A549 (cell line): Measurements from ENCODE around the gene NEK7. TPM values are rescaled to one million over a fixed set of nuclear protein-coding genes. Genes with fewer than 3 reads are reported as not detected.

Experiments used
- ATAC-seq, 2 experiments: fragments of 200-7000 bp in 1 of 2; fragments of >200 bp in 1 of 2; cut with Nextera tagmentation in 1 of 2; cut with Tn5 transposase in 1 of 2; 3 replicates each; pipeline versions ENCODE4 v1.8.0 to v1.9.1; 2018 to 2020; ENCODE audit warnings: mild to moderate bottlenecking in 1 of 2, moderate library complexity in 1 of 2
- CTCF ChIA-PET: fragments of 300-600 bp; sonication (Branson Sonifier 250); formaldehyde crosslinking; extraction: SDS; loops from one replicate; lab custom pipeline; 2021; ENCODE audit warnings: antibody characterized with exemption, inconsistent platforms; lab: Yijun Ruan, JAX
- POLR2A ChIA-PET: fragments of 350-600 bp; formaldehyde crosslinking; extraction: SDS; loops from one replicate; lab custom pipeline; 2021; ENCODE audit warnings: antibody characterized with exemption, inconsistent platforms; lab: Yijun Ruan, JAX
- DNase-seq, 2 experiments: peaks; one replicate each; pipeline versions ENCODE4 v3.0.0 to v3.0.0-alpha.2; 2011 to 2016; ENCODE audit warnings: low read depth in 1 of 2, low spot score in 1 of 2
- FAIRE-seq: peaks from 2 replicates; lab custom pipeline; 2011; peaks lifted over from hg19 to GRCh38; lab: Jason Lieb, UNC
- H3K27ac ChIP-seq, 2 experiments: fragments of >200 bp; sonication (Bioruptor Twin); formaldehyde crosslinking; 3 replicates each; pipeline ENCODE4 v1.5.1; 2016 to 2017
- H3K4me1 ChIP-seq: fragments of >200 bp; sonication (Bioruptor Twin); formaldehyde crosslinking; 3 replicates; pipeline ENCODE4 v1.6.1; 2016
- H3K4me2 ChIP-seq: fragments of >200 bp; sonication (Bioruptor Twin); formaldehyde crosslinking; 3 replicates; pipeline ENCODE4 v1.6.1; 2016
- H3K4me3 ChIP-seq: fragments of >200 bp; sonication (Bioruptor Twin); formaldehyde crosslinking; 3 replicates; pipeline ENCODE4 v1.5.1; 2016
- H3K9me3 ChIP-seq: fragments of >200 bp; sonication (Bioruptor Twin); formaldehyde crosslinking; 3 replicates; pipeline ENCODE4 v1.6.1; 2016
- BHLHE40 ChIP-seq: IDR thresholded peaks from 2 replicates; pipeline ENCODE4 v1.6.1; 2012; ENCODE audit warnings: low read depth, low read length, inconsistent platforms
- CBX2 ChIP-seq: fragments of 200-600 bp; sonication (generic); IDR thresholded peaks from 2 replicates; pipeline ENCODE4 v1.6.1; 2016; ENCODE audit warnings: low read depth, mild to moderate bottlenecking, borderline replicate concordance
- CTCF ChIP-seq: fragments of >200 bp; sonication (Bioruptor Twin); formaldehyde crosslinking; IDR thresholded peaks from 3 replicates; pipeline ENCODE4 v1.5.1; 2016
- E2F6 ChIP-seq: IDR thresholded peaks from 2 replicates; pipeline ENCODE4 v1.6.1; 2012; ENCODE audit warnings: low read depth, borderline replicate concordance
- EHF ChIP-seq: fragments of 250-450 bp; sonication (Bioruptor Pico); IDR thresholded peaks from 2 replicates; pipeline ENCODE4 v1.5.0; 2020; ENCODE audit warnings: mild to moderate bottlenecking
- ELK1 ChIP-seq: fragments of 150-350 bp; IDR thresholded peaks from 2 replicates; pipeline ENCODE4 v1.6.1; 2014; ENCODE audit warnings: low read depth, mild to moderate bottlenecking, low read length
- EP300 ChIP-seq, 2 experiments: fragments of >200 bp; sonication (Bioruptor Twin); formaldehyde crosslinking; IDR thresholded peaks; 2 replicates in 1 of 2; 3 replicates in 1 of 2; pipeline ENCODE4 v1.6.1; 2016 to 2017
- ESRRA ChIP-seq: fragments of 150-350 bp; IDR thresholded peaks from 2 replicates; pipeline ENCODE4 v1.6.1; 2014; ENCODE audit warnings: mild to moderate bottlenecking, low read length, borderline replicate concordance
- FOSB ChIP-seq: fragments of 250-450 bp; sonication (Bioruptor Pico); IDR thresholded peaks from 2 replicates; pipeline ENCODE4 v1.5.0; 2020; ENCODE audit warnings: mild to moderate bottlenecking, moderate library complexity
- FOSL2 ChIP-seq, 2 experiments: fragments of 450-650 bp in 1 of 2; fragments of >200 bp in 1 of 2; sonication (Bioruptor Twin) in 1 of 2; formaldehyde crosslinking; IDR thresholded peaks; 2 replicates each; pipeline versions ENCODE4 v1.5.0 to v1.6.1; 2016 to 2020; ENCODE audit warnings: mild to moderate bottlenecking in 1 of 2, moderate library complexity in 1 of 2
- GATA3 ChIP-seq: IDR thresholded peaks from 2 replicates; pipeline ENCODE4 v1.6.1; 2012; ENCODE audit warnings: borderline replicate concordance
- HES2 ChIP-seq: fragments of >200 bp; sonication (Bioruptor Twin); formaldehyde crosslinking; IDR thresholded peaks from 2 replicates; pipeline ENCODE4 v1.6.1; 2016
- HOXB13 ChIP-seq: fragments of 250-450 bp; sonication (Bioruptor Pico); IDR thresholded peaks from 2 replicates; pipeline ENCODE4 v1.5.0; 2020; ENCODE audit warnings: low read depth, mild to moderate bottlenecking, moderate library complexity
- HOXB5 ChIP-seq: fragments of 250-450 bp; sonication (Bioruptor Pico); IDR thresholded peaks from 2 replicates; pipeline ENCODE4 v1.5.0; 2020; ENCODE audit warnings: mild to moderate bottlenecking, moderate library complexity
- JUN ChIP-seq, 2 experiments: fragments of >200 bp; sonication (Bioruptor Twin); formaldehyde crosslinking; IDR thresholded peaks; 2 replicates in 1 of 2; 3 replicates in 1 of 2; pipeline ENCODE4 v1.6.1; 2016 to 2017
- KDM5A ChIP-seq: fragments of 200-600 bp; sonication (generic); IDR thresholded peaks from 2 replicates; pipeline ENCODE4 v1.6.1; 2016; ENCODE audit warnings: antibody characterized with exemption, mild to moderate bottlenecking
- MAFK ChIP-seq: fragments of 450-650 bp; IDR thresholded peaks from 2 replicates; pipeline ENCODE4 v1.6.1; 2014; ENCODE audit not compliant: partially characterized antibody
- MYC ChIP-seq: IDR thresholded peaks from 2 replicates; pipeline ENCODE4 v1.6.1; 2012; ENCODE audit warnings: mild to moderate bottlenecking, inconsistent platforms, low read length, improper control_type of control experiment, borderline replicate concordance
- NPAS2 ChIP-seq: fragments of 250-450 bp; sonication (Bioruptor Pico); IDR thresholded peaks from 2 replicates; pipeline ENCODE4 v1.8.0; 2022; ENCODE audit warnings: mild to moderate bottlenecking, moderate library complexity, borderline replicate concordance
- PHF8 ChIP-seq: fragments of 200-600 bp; sonication (generic); IDR thresholded peaks from 2 replicates; pipeline ENCODE4 v1.6.1; 2016; ENCODE audit warnings: low read depth, mild to moderate bottlenecking, antibody characterized with exemption, moderate library complexity, borderline replicate concordance
- POLR2AphosphoS2 ChIP-seq: conservative IDR thresholded peaks from 2 replicates; pipeline ENCODE4 v1.6.1; 2012; ENCODE audit warnings: low read length, improper control_type of control experiment, inconsistent platforms
- RCOR1 ChIP-seq: fragments of 150-350 bp; IDR thresholded peaks from 2 replicates; pipeline ENCODE4 v1.6.1; 2014; ENCODE audit warnings: antibody characterized with exemption, low read length, low read depth
- RFX5 ChIP-seq: fragments of 450-650 bp; IDR thresholded peaks from 2 replicates; pipeline ENCODE4 v1.7.1; 2014; ENCODE audit warnings: antibody characterized with exemption, mild to moderate bottlenecking, moderate library complexity
- RNF2 ChIP-seq: fragments of 200-600 bp; sonication (generic); IDR thresholded peaks from 2 replicates; pipeline ENCODE4 v1.6.1; 2016; ENCODE audit warnings: low read depth, mild to moderate bottlenecking, antibody characterized with exemption, moderate library complexity, borderline replicate concordance
- TFCP2L1 ChIP-seq: fragments of 250-450 bp; sonication (Bioruptor Pico); IDR thresholded peaks from 2 replicates; pipeline ENCODE4 v1.5.0; 2021; ENCODE audit warnings: mild to moderate bottlenecking
- TP53 ChIP-seq: fragments of 250-450 bp; sonication (Bioruptor Pico); IDR thresholded peaks from 2 replicates; pipeline ENCODE4 v1.5.0; 2021; ENCODE audit warnings: mild to moderate bottlenecking, moderate library complexity
- ZC3H11A ChIP-seq: fragments of 450-650 bp; IDR thresholded peaks from 2 replicates; pipeline ENCODE4 v1.6.1; 2014; ENCODE audit warnings: antibody characterized with exemption, mild to moderate bottlenecking
- ZNF302 ChIP-seq: fragments of 250-450 bp; sonication (Bioruptor Pico); IDR thresholded peaks from 2 replicates; pipeline ENCODE4 v1.9.0; 2021; ENCODE audit warnings: inconsistent platforms, mild to moderate bottlenecking, moderate library complexity
- WGBS: methylation state at CpG from one replicate; pipeline ENCODE4 v1.1.6; 2017; ENCODE audit errors: missing lambda C conversion rate; 5-methylcytosine and 5-hydroxymethylcytosine counted together
- polyA plus RNA-seq, 4 experiments: library from polyadenylated mRNA; depleted of rRNA in 3 of 4; stranded (reverse); fragments of >200 nt; fragmentation: RNase III in 1 of 4; extraction: RNeasy Plus Mini Kit Qiagen cat#74134 plus additional on column Dnase treatment in 1 of 4; gene quantifications; 2 replicates in 3 of 4; 3 replicates in 1 of 4; pipeline ENCODE4 v1.2.3, GENCODE V29; 2011 to 2017

The NEK7 gene
- polyA plus RNA-seq, 2 of the 4 experiments (the other 2 are of a cell fraction) = 15.9 to 62.9 TPM

GRCh38 chr1:198361237-198361767 lies 204.5 kb downstream of the NEK7 start:
- CTCF ChIA-PET = no interaction called here
- no peak overlapping the region for H3K4me3 ChIP-seq
- TF ChIP-seq HOXB5 (CRISPR knock-in tag) (no peak), TFCP2L1 (CRISPR knock-in tag) (no peak), ZNF302 (no peak), EHF (CRISPR knock-in tag) (no peak)
- no peak overlapping the region for H3K4me2 ChIP-seq
- POLR2A ChIA-PET = no interaction called here
- no peak overlapping the region for H3K27ac ChIP-seq
- FAIRE-seq (no peak), DNase-seq (no peak), ATAC-seq (no peak)
- H3K4me1 ChIP-seq = no peaks in the 10 kb centered on the region
- no peaks in the 10 kb centered on the region for H3K9me3 ChIP-seq
- 70% methylated on average over 3 of the region's 3 CpGs for WGBS

- DNase-seq (no peak), FAIRE-seq (no peak), ATAC-seq (no peak)
- POLR2A ChIA-PET = no interaction called here
- no peak overlapping the region for H3K4me2 ChIP-seq
- no peak overlapping the region for H3K27ac ChIP-seq
- no peak for TF ChIP-seq GATA3
- TF ChIP-seq TP53 (CRISPR knock-in tag) = no peak
- TF ChIP-seq EP300 (IDR thresholded peaks at IDR 0.05) = no peak
- no peak for TF ChIP-seq CBX2
- WGBS = 60% methylated on average over 3 of the region's 3 CpGs
- no peak overlapping the region for H3K4me3 ChIP-seq
- H3K4me1 ChIP-seq = no peaks in the 10 kb centered on the region
- no peaks in the 10 kb centered on the region for H3K9me3 ChIP-seq
- CTCF ChIA-PET = no interaction called here
Observed at GRCh38 chr1:198363625-198364151, 206.9 kb downstream of the NEK7 start.

GRCh38 chr1:198364471-198364870 lies 207.7 kb downstream of the NEK7 start:
- H3K9me3 ChIP-seq = no peaks in the 10 kb centered on the region
- no peak overlapping the region for H3K4me3 ChIP-seq
- no peak for ATAC-seq
- 40% methylated on average over 2 of the region's 2 CpGs for WGBS
- no peak overlapping the region for H3K4me2 ChIP-seq
- no peak overlapping the region for H3K27ac ChIP-seq
- H3K4me1 ChIP-seq = no peaks in the 10 kb centered on the region
- no peak for FAIRE-seq
- TF ChIP-seq RFX5 (no peak), POLR2AphosphoS2 (no peak), GATA3 (no peak), JUN (IDR thresholded peaks at IDR 0.05) (no peak), ESRRA (no peak), PHF8 (no peak), E2F6 (no peak), NPAS2 (CRISPR knock-in tag) (no peak), BHLHE40 (no peak), HES2 (no peak), HOXB13 (CRISPR knock-in tag) (no peak), RNF2 (no peak)
- DNase-seq = no peak
- POLR2A ChIA-PET = no interaction called here
- CTCF ChIA-PET = interaction anchor here (1.6 to 1.9 kb wide), 2 partner anchors 11 to 32 kb away, joined by 4 to 5 read pairs; no protein-coding TSS in a partner anchor

GRCh38 chr1:198367296-198367695 lies 210.5 kb downstream of the NEK7 start:
- ChIA-PET CTCF (interaction anchor here (1.5 kb wide), 1 partner anchor 98 kb away, joined by 3 read pairs; no protein-coding TSS in a partner anchor), POLR2A (no interaction called here)
- Histone ChIP-seq H3K27ac (no peak overlapping the region), H3K4me1 (no peaks in the 10 kb centered on the region), H3K9me3 (no peaks in the 10 kb centered on the region), H3K4me3 (no peak overlapping the region), H3K4me2 (no peak overlapping the region)
- ATAC-seq = no peak
- DNase-seq = no peak
- no peak for FAIRE-seq
- 61% methylated on average over 1 of the region's 1 CpG for WGBS
- TF ChIP-seq FOSL2 (IDR thresholded peaks at IDR 0.05) (no peak), FOSL2 (CRISPR knock-in tag; IDR thresholded peaks at IDR 0.05) (no peak), ESRRA (no peak), CTCF (no peak), FOSB (CRISPR knock-in tag) (no peak), MYC (no peak), ELK1 (no peak), ZC3H11A (no peak), RFX5 (no peak), POLR2AphosphoS2 (no peak), HOXB13 (CRISPR knock-in tag) (no peak), MAFK (no peak), RCOR1 (no peak), KDM5A (no peak), NPAS2 (CRISPR knock-in tag) (no peak)
